K562 (cell line): Measurements from ENCODE around the gene TRMT1. TPM values are rescaled to one million over a fixed set of nuclear protein-coding genes. Genes with fewer than 3 reads are reported as not detected.

Experiments used
- ATF4 ChIP-seq: fragments of 450-650 bp; formaldehyde crosslinking; IDR thresholded peaks from 2 replicates; pipeline ENCODE4 v1.4.0; 2022; ENCODE audit warnings: mild to moderate bottlenecking, moderate library complexity
- EGR1 ChIP-seq: fragments of 450-650 bp; conservative IDR thresholded peaks from 2 replicates; pipeline ENCODE4 v1.6.1; 2017; ENCODE audit warnings: mild to moderate bottlenecking
- EP400 ChIP-seq: fragments of 450-650 bp; IDR thresholded peaks from 2 replicates; pipeline ENCODE4 v1.6.1; 2017; ENCODE audit warnings: antibody characterized with exemption, mild to moderate bottlenecking, moderate library complexity
- ERF ChIP-seq: fragments of 450-650 bp; formaldehyde crosslinking; IDR thresholded peaks from 2 replicates; pipeline ENCODE4 v1.4.0; 2020; ENCODE audit warnings: mild to moderate bottlenecking, mixed read lengths
- FIP1L1 ChIP-seq: fragments of 200-400 bp; formaldehyde crosslinking; IDR thresholded peaks from 2 replicates; pipeline ENCODE4 v1.6.1; 2018; ENCODE audit warnings: mild to moderate bottlenecking, low read depth, low read length; ENCODE audit not compliant: poor library complexity, severe bottlenecking
- HDAC8 ChIP-seq: fragments of 450-650 bp; IDR thresholded peaks from 2 replicates; pipeline ENCODE4 v1.6.1; 2016; ENCODE audit warnings: mild to moderate bottlenecking, missing genetic modification characterization, moderate library complexity, missing compliant biosample characterization
- NR2F6 ChIP-seq: fragments of 450-650 bp; formaldehyde crosslinking; IDR thresholded peaks from 2 replicates; pipeline ENCODE4 v1.4.0; 2020; ENCODE audit warnings: mild to moderate bottlenecking
- PHF8 ChIP-seq: fragments of 200-600 bp; sonication (generic); IDR thresholded peaks from 2 replicates; pipeline ENCODE4 v1.6.1; 2012; ENCODE audit warnings: mixed run types, mild to moderate bottlenecking, inconsistent platforms, low read length, moderate library complexity, borderline replicate concordance
- POU5F1 ChIP-seq: fragments of 150-350 bp; IDR thresholded peaks from 2 replicates; pipeline ENCODE4 v1.6.1; 2014; ENCODE audit warnings: borderline replicate concordance, low read length, low read depth, mild to moderate bottlenecking; ENCODE audit not compliant: partially characterized antibody
- PTTG1 ChIP-seq: fragments of 450-650 bp; IDR thresholded peaks from 2 replicates; pipeline ENCODE4 v1.6.1; 2016; ENCODE audit warnings: low read depth, mild to moderate bottlenecking, missing genetic modification characterization, missing compliant biosample characterization
- RBM14 ChIP-seq: fragments of 200-400 bp; formaldehyde crosslinking; IDR thresholded peaks from 2 replicates; pipeline ENCODE4 v1.6.1; 2018; ENCODE audit warnings: low read depth, mild to moderate bottlenecking, low read length, moderate library complexity, borderline replicate concordance; ENCODE audit not compliant: insufficient read depth
- SLC30A9 ChIP-seq: fragments of 250-450 bp; sonication (Bioruptor Pico); IDR thresholded peaks from 2 replicates; pipeline ENCODE4 v1.8.0; 2022; ENCODE audit warnings: mild to moderate bottlenecking, moderate library complexity
- SMAD2 ChIP-seq: fragments of 150-350 bp; IDR thresholded peaks from 2 replicates; pipeline ENCODE4 v1.6.1; 2014; ENCODE audit warnings: low read depth, mild to moderate bottlenecking, low read length
- SRSF7 ChIP-seq: fragments of 200-400 bp; formaldehyde crosslinking; optimal IDR thresholded peaks from 2 replicates; pipeline ENCODE3; 2017; ENCODE audit warnings: mild to moderate bottlenecking, low read depth, low read length
- USF1 ChIP-seq: sonication (generic); formaldehyde crosslinking; IDR thresholded peaks from 2 replicates; pipeline ENCODE4 v1.9.0; 2022; ENCODE audit warnings: mild to moderate bottlenecking, missing genetic modification reagents
- ZFP36 ChIP-seq: fragments of 150-350 bp; IDR thresholded peaks from 2 replicates; pipeline ENCODE4 v1.6.1; 2018; ENCODE audit warnings: low read length, low read depth; ENCODE audit not compliant: partially characterized antibody
- ZNF23 ChIP-seq: fragments of 250-450 bp; sonication (Bioruptor Pico); IDR thresholded peaks from 2 replicates; pipeline ENCODE4 v1.4.0; 2020; ENCODE audit warnings: mild to moderate bottlenecking
- ZNF384 ChIP-seq: IDR thresholded peaks from 2 replicates; pipeline ENCODE4 v1.6.1; 2012; ENCODE audit warnings: low read depth, low read length, improper control_type of control experiment
- polyA plus RNA-seq, 8 experiments: library from polyadenylated mRNA; depleted of rRNA in 4 of 8; stranded (reverse) in 5 of 8; unstranded in 3 of 8; fragments of >200 nt; fragmentation: Nextera tagmentation in 2 of 8; fragmentation: Illumina TruSeq in 1 of 8; extraction: Ambion mirVana in 2 of 8; extraction: Trizol in 1 of 8; gene quantifications; 2 replicates each; pipeline versions ENCODE4 v1.2.1 to v1.2.3, GENCODE V29; 2011 to 2014; ENCODE audit warnings: inconsistent platforms in 1 of 8, missing spikeins in 1 of 8
- total RNA-seq, 7 experiments: library from RNA; depleted of rRNA in 6 of 7; stranded (reverse); fragments of >200 nt in 6 of 7; fragmentation: Illumina TruSeq in 2 of 7; extraction: Trizol in 2 of 7; gene quantifications; 2 replicates each; pipeline versions ENCODE4 v1.2.1 to v1.2.3, GENCODE V29; 2011 to 2021; ENCODE audit warnings: low replicate concordance in 1 of 7
- TF ChIP-seq, protein P1 (sequence below): fragments of 450-650 bp; IDR thresholded peaks from 2 replicates; pipeline ENCODE4 v1.6.1; 2016; ENCODE audit warnings: antibody characterized with exemption
- TF ChIP-seq, protein P2 (sequence below): fragments of 450-650 bp; IDR thresholded peaks from 2 replicates; pipeline ENCODE4 v1.6.1; 2016
- TF ChIP-seq, protein P3 (sequence below): sonication (generic); formaldehyde crosslinking; IDR thresholded peaks from 2 replicates; pipeline ENCODE4 v1.8.0; 2022; ENCODE audit warnings: missing genetic modification reagents, mild to moderate bottlenecking, moderate library complexity, borderline replicate concordance

TRMT1 gene
- total and polyA plus RNA-seq, 9 of the 15 experiments (the other 6 are each of a cell fraction or from before 2014, with no cell fraction given): 5.8 to 158 (median 54.3) TPM

GRCh38 chr19:13155472-13156359, 39.2 kb upstream of the TRMT1 start (continued):
- TF ChIP-seq ZFP36 (no peak), HDAC8 (tag) (no peak), EGR1 (peak; percentile 71), POU5F1 (no peak), RBM14 (0 out of 2 replicates have a peak, but pooled peaks have one; percentile 35), ATF4 (no peak), ZNF384 (no peak), FIP1L1 (peak; percentile 100), NR2F6 (no peak), SRSF7 (no peak), USF1 (CRISPR knock-in tag) (peak; percentile 58; the same call in 1 of the 2 replicates), PTTG1 (tag) (no peak), ZNF23 (no peak), ERF (CRISPR knock-in tag) (0 out of 2 replicates have a peak, but pooled peaks have one; percentile 37), SLC30A9 (CRISPR knock-in tag) (no peak), EP400 (no peak), PHF8 (no peak), SMAD2 (no peak)
- TF ChIP-seq, protein P1, sequence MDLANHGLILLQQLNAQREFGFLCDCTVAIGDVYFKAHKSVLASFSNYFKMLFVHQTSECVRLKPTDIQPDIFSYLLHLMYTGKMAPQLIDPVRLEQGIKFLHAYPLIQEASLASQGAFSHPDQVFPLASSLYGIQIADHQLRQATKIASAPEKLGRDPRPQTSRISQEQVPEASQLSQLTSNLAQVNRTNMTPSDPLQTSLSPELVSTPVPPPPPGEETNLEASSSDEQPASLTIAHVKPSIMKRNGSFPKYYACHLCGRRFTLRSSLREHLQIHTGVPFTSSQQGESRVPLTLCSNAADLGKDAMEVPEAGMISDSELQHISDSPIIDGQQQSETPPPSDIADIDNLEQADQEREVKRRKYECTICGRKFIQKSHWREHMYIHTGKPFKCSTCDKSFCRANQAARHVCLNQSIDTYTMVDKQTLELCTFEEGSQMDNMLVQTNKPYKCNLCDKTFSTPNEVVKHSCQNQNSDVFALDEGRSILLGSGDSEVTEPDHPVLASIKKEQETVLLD: no peak
- TF ChIP-seq, protein P2, sequence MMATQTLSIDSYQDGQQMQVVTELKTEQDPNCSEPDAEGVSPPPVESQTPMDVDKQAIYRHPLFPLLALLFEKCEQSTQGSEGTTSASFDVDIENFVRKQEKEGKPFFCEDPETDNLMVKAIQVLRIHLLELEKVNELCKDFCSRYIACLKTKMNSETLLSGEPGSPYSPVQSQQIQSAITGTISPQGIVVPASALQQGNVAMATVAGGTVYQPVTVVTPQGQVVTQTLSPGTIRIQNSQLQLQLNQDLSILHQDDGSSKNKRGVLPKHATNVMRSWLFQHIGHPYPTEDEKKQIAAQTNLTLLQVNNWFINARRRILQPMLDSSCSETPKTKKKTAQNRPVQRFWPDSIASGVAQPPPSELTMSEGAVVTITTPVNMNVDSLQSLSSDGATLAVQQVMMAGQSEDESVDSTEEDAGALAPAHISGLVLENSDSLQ: no peak
- TF ChIP-seq, protein P3, sequence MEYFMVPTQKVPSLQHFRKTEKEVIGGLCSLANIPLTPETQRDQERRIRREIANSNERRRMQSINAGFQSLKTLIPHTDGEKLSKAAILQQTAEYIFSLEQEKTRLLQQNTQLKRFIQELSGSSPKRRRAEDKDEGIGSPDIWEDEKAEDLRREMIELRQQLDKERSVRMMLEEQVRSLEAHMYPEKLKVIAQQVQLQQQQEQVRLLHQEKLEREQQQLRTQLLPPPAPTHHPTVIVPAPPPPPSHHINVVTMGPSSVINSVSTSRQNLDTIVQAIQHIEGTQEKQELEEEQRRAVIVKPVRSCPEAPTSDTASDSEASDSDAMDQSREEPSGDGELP (CRISPR knock-in tag): peak; percentile 63
